GM19455 (cell line): ENCODE data around the gene ARL2BP.

Experiments
- ATAC-seq: cut with Tn5 transposase; IDR thresholded peaks from one replicate; pipeline ENCODE4 v1.9.1; 2021; ENCODE audit not compliant: unreplicated experiment

The ARL2BP gene

DNA sequence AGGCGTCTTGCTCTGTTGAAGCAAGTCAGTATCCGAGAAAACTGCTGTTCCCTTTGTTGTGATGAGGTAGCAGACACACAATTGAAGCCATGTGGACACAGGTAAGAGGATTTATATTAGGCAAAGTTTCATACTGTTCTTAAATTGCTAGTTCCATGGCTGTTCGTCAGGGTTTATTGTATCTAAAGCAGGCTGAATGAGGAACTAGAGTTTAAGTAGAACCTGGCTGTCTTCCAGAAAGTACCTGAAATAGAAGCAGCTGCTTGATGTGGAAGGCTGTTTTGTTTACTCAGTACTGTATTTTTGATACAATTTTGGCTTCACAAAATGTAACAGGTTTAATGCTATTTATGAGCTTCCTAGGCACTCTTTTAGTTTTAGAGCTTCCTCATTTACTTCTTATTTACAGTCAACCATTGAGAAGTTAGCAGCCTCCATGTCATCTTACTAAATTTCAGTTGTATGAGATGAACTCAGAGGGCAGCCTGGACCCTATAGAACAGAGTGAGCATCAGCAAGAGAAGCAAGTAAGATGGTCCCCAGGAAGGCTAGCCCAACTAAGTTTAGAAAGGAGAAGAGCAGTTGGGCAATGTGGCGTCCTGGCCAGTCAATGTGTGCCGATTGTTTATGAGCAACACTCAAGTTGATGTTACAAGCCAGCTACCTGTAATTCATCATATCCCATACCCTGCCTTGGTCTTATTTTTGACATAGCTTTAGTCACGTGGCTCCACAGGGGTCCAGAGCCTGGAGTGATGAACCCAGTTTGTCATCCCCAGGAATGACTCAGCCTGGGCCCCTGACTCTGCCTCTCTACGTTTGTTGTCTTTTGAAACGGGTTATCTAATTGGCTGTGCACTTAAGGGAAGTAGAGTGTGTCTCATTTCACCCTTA is 9.7 kb upstream of the ARL2BP start:
- no peak for ATAC-seq

DNA sequence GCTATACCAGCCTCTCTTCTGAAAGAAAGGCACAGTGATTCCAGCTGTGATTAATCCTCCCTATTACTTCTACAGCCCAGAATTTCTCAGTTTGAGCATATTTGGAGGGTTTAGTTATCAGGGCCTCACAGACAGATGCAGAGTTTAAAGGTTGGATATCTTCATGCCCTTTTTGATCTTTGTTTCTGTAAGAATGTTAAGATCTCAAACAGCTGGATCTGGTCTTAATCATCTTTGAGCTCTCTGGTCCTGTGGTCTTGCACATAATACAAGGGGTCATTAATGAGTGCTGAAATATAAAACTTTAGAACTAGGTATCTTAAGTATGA is 9.1 kb upstream of the ARL2BP start:
- ATAC-seq: no peak

DNA sequence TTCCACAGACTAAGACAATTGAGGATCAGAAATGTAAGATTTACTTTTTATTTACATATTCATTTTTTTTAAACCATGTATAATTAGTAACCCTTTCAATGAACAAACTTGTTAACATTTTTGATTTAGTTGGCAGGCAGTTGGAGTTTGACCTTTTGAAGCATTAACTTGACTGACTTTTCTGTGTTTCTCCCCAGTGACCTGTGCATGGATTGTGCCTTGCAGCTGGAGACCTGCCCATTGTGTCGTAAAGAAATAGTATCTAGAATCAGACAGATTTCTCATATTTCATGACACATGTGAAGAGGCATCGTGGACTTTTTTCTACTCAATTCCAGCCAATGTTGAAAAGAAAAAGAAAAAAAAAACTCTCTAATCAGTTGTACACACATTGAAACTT is 6.4 kb upstream of the ARL2BP start:
- ATAC-seq: no peak

DNA sequence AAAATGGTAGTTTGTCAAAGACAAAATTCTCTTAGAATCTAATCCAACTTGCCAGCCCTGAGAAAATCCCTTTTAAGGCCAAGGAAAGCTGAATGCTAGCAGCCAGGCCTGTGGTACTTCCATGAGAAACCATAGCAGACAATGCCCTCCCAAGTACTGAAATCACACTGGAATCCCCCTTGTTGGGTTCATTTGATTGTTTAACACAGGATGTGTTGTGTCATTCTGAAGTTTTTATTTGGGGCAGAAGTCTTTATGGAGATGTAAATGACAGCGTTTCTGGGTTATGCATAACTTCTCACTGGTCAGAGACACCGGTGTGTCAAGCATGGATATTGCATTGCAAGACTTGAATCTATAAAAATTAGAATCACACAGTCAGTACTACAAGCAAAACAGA is 6.0 kb upstream of the ARL2BP start:
- ATAC-seq: no peak

DNA sequence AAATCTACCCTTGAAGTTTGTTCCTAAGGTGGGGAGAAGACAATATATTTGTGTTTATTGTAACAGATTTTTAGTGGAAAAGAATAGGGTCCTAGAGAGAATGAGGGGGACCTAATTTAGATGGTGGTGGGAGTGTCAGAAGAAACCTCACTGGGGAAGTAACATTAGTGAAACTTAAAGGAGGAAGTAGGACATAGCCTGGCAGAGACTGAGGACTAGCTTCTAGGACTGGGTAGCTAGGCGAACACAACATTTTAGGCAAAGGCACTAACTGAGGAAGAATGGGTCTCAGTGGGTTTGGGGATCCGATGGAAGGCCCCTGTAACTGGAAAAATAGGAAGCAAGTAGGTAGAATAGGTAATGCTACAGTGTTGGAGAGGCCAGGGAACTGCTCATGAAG is 4.2 kb upstream of the ARL2BP start:
- no peak for ATAC-seq

DNA sequence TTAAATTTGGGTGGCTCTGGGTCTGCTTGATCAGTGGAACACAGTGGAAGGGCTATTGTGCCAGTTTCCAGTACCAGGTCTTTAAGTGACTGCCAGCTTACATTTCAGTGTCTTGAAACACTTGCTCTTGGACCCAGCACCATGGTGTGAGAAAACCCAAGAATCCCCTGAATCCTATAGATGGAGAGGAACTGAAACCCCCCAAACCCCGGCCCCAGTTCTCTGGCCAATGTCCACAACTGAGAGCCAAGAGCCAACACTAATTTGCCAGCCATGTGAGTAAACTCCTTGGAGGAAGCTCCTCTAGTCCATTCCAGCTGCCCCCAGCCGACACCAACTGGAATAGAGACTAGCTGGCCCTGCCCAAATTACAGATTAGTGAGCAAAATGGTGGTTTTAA is 2.4 kb upstream of the ARL2BP start:
- no peak for ATAC-seq

DNA sequence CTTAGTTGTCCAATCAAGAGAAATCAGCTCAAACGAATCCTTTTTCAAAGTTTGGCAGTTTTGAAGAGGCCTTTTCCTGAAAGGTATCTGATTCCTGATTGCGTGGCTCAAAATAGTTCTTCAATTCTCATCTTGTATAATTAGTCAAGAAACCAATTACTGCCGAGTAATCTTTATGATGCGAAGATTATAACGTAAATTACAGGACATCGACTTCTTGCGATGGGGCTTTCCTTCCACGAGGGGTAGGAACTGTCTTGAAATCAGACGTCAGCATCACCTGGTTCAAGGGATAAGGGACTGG is 644 bp upstream of the ARL2BP start:
- ATAC-seq: peak; percentile 34

DNA sequence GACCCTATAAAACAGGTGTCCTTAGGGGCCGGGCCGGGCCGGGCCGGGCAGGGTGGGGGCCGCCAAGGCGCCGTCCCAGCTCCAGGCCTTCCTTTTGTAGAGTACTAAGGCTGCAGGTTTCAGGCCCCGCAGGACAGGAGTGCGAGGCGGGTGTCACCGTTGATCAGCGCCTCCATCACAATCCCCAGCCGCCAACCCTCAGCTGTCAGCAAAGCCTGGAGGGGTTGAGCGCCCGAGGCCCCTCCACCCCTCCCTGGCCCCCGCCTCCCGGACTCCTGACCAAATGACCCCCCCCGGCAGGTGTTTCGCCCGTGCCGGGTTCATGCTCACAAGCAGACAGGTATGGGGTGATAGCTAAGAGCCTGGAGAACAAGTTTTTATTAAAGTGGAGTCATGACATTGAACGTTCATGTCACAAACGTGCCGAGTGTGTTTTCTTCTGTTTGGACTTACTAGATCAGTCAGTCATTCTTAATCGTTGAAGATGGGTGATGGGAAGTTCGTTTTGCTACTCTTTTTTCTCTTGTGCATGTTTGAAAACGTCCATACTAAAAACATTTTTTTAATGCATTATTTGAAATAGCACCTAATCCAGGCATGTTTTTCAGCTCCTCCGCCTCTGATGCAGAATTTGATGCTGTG is 534 bp downstream of the ARL2BP start:
- peak; percentile 30 for ATAC-seq

DNA sequence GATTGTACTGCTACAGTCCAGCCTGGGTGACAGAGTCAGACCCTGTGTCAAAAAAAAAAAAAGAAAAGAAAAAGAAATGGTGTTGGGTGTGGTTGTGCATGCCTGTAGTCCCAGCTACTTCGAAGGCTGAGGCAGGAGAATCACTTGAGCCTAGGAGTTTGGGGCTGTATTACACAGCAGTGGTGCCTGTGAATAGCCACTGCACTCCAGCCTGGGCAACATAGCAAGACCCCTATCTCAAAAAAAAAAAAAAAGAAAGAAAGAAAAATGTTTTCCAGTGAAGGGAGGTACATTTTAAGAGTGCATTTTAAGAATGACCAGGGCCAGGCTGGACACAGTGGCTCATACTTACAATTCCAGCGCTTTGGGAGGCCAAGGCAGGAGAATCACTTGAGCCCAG is 6.3 kb downstream of the ARL2BP start:
- no peak for ATAC-seq

DNA sequence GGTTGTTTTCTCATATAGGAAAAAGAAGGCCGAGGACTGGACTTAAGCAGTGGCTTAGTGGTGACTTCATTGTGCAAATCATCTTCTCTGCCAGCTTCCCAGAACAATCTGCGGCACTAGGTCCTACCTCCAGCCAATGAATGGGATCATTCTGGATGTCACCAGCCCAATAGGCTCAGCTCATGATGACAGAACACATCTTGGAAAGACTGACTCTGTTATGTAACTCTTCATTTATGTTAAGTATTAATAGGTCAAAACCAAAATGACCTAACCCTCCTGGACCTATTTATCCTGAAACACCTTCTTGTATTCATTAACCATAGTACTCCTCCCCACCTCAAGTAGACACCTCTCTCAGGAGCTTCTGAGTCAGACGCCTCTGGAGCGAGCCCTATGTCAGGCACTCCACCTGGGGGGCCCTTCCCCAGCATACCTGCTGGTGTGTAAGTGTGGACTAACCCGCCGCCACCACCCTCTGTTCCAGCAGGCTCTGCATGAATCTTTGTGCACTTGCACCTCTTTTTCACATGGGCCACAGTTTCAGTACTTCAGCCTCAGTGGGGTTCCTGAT is 7.2 kb downstream of the ARL2BP start:
- no peak for ATAC-seq

DNA sequence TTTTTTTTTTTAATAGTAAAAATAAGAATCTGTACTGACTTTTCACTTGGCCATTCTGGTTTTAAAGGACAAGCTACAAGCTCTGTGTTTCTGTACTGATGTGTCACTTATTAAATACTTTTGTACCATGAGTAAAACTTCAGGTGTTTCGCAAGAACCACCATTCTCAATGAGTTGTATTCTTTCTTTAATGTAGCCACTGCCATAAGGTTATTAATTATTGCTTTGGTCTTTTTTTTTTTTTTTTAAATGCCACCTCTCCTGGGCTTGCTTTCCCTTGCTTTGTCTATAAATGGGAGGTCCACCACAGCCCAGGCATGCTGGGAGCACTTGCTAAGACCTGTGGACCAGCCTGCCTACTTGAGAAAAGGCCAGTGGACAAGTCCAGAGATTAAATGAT is 8.4 kb downstream of the ARL2BP start:
- ATAC-seq: no peak

DNA sequence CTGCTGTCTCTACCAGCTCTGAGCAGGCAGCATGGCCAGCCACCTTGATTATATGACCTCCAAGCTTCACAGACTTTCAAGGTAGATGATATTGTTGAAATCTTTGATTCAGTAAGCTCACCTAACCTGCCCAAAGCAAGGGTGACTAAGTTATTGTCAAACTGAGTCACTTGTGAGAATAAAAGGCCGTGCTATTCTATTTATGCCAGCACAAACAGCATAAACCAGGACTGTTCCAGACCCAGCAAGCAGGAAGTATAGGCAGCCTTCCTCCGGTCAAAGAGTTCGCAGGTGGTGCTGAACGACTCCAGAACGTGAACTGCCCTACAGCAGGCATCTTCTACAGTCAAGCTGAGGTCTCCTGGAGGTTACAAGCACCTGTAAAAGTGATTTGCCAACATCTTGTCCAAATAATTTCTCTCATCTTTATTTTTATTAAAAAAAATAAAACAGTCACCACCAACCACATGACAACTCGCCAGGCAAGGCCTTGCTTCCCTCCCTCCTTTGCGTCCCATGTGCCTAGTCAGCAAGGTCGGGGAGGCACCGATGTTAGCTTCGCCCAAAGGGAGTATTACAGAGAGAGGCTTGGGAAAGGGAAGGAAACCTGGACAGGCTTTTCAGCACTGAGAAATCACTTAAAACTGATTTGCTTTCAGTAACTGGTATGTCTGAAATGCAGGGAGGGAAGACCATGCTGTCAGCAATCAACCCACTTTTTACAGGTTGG is 10.8 kb downstream of the ARL2BP start:
- ATAC-seq: no peak

DNA sequence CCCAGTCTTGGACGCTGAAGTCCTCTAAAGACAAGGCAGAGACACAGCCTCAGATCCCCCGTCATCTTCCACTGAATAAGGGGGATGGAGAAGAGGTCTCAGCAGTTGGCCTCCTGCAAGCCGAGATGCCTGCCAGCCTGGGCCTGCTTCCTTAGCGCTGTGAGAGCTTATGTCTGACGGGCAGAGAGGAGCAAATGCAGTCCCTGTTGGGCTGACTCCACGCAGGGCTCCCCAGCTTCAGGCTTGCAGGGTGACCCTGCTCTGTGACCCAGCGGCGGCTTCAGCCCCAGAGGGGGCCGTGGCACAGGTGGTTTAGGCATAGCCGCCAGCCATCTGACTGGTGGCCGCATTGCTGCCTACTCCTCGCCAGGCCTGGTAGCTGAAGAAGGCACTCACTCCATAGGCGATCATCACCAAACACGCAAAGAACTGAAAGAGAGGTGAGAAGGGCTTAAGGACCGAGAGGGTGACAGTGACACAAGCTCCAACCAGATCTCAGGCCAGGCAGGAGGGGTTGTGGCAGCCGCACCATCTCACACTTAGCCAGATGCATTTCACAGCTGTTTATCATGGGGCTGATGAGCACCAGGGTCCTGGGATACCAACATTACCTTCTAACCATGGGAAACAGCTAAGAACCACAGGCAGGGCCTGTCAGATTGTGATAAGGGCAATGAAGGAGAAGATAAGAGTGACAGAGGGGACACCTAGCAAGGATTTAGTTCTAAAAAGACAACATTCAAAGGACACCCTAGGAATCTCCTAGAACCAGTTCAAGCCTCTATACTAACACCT is 11.7 kb downstream of the ARL2BP start:
- ATAC-seq: no peak

DNA sequence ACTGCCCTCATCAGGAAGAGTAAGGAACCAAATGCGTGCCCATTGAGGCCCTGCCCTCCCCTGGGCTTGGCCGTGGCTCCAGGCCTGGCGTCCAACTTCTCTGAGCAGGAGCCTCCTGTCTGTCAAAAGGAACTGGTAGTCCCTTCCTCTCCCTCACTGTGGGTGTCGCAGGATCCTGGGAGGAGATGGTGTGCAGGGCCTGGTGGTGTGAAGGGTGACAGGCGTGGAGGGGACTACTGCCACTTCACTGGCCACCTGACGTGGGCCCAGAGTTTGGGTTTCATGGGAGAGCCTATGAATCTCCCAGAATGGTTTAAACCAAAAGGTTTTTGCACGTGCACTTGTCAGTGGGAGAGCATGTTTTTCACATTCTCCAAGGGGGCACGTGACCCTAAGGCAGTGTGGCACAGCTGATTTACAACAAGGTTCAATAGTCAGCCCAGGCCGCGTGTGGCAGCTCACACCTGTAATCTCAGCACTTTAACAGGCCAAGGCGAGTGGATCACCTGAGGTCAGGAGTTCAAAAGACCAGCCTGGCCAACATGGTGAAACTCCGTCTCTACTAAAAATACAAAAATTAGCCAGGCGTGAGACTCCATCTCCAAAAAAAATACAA is 12.5 kb downstream of the ARL2BP start:
- no peak for ATAC-seq

DNA sequence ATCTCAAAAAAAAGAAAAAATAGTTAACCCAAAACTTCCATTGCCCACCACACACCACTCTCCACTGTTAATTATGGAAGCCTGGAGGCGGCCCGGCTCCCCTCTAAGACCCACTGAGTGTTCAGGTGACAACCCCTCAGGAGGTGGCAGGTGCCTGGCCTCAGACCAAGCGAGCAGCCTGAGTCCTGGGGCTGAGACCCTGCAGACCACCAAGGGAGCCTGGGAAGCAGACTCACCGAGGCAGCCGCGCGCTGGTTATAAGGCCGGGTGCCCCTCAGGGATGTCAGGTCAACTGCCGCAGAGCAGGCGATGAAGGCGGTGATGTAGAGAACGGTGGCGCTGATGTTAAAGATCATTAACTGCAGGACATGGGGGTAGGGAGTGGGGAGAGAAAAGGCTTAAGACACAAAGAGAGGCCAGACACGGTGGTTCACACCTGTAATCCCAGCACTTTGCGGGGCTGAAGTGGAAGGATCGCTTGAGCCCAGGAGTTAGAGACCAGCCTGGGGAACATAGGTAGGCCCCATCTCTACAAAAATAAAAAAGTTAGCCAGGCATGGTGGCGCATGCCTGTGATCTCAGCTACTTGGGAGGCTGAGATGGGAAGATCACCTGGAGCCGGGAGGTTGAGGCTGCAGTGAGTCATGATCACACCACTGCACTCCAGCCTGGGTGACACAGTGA is 13.3 kb downstream of the ARL2BP start:
- ATAC-seq: no peak

DNA sequence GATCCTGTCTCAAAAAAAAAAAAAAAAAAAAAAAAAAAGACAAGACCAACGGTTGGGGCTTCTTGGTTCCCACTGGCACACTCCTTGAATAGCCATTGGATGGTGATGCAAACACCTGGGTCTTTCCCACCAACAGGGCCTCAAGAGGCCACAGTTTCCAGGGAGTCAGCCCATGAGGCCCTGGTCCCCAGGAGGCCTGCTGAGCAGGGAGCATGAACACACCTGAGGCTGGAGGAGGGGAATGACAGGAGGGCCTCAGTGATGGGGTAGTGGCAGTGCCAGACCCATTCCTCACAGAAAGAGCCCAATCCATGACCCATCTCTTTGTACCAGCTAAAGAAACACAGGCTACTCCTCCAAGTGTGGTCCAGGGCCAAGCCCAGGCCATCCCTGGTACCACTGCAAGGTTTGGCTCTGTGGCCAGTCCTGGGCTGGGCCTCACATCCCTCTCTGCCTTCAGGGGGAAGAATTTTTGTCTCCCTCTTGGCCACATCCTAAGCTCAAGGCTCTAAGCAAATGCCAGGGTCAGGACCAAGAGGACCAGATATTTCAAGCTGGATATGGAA is 13.9 kb downstream of the ARL2BP start:
- ATAC-seq: no peak

DNA sequence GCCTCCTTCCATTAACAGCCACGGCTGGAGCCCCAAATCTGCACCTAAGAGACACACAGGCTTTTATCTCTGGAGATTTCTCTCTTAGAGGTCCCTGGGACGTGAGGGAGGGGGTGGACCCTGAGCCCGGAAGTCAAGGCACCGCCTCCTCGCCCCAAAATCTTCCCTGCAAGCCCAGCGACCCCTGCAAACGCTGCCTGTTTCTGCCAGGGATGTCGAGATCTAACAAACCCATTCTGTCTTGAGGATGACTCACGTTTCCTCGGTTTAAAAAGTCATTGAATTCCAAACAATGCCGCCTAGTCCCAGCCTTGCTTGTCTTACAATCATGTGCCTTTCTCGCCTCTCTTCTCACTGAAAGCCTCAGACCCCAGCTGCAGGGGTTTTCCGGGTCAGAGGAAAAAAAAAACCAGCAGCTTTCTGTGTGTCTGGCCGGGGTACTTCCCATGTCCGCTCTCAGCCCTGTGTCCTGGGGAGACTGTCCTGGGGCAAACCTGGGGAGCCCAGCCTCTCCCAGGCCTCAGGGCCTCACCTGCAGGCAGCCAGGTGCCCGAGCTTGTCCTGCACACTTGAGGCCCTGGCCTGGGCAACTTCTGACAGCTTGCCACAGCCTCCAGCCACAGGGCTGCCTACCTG is 15.4 kb downstream of the ARL2BP start:
- ATAC-seq: no peak

DNA sequence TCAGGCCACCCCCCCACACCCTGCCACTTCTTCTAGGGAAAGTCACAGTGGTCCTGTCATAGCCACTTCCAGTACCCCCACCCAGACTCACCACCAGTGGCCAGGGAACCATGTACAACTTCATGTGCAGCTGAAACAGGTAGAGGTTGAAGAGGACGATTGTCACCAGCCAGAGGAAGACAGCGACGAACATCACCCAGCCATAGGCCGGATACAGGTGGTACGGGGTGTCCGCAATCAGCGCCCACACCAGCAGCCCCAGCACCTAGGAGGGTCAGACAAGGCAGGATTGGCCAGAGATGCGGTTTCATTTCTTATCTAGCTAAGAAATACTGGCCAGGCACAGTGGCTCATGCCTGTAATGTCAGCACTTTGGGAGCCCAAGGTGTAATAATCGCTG is 16.7 kb downstream of the ARL2BP start:
- ATAC-seq: no peak

DNA sequence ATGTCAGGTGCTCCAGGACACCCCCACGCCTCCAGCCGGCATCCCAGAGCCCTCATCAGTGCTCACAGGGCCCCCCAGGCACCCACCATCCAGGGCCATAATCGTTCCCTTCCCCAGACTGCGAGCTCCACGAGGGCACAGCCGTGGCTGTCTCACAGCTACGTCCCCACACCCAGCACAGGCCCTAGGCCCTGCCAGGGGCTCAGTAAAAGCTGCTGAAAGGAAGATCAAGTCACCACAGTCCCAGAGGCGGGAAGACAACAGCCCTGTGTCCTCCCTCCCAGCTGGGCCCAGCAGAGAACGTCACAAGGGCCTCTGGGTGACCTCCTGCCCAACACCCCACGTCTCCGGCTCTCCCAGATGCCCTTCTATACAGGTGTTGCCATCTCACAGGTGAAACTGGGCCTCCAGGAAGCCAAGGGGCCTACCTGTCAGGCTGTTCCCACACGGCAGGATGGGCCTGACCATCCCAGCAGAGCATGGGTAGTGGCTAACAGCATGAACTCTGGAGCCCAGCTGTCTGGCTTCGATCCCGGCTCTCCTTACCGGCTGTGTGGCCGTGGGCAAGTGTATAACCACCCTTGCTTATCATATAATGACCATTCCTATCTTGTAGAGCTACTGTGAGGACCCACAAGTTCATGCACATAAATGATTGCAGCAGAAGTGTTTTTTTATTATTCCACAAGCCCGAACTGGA is 17.9 kb downstream of the ARL2BP start:
- ATAC-seq: no peak
